Stimulated activated CD8-positive, alpha-beta memory T cell treated with anti-CD3 and anti-CD28 coated beads, Interleukin-15, amount 100 ng/mL, for 48 hours (primary cell): ENCODE measurements around the gene BEST2.
A peak's percentile ranks its signal among the peaks of the same experiment; 100 is the strongest.
"Not testable (repeated sequence)": the region's sequence is repeated elsewhere in the genome, so short reads cannot be mapped to it uniquely, and the experiment has no call there.

Source experiments
- DNase-seq, 2 donors: peaks; one replicate each; pipeline ENCODE4 v3.0.0-alpha.2; 2020; ENCODE audit warnings: low read depth in 2 of 2

Gene BEST2

GRCh38 chr19:12751635-12752034 is at the start of gene BEST2:
BEST2 (plus strand) TSS chr19:12751791; CDS start chr19:12752593, 802 bp downstream.
- DNase-seq, result no peak

GRCh38 chr19:12703046-12703445 is 48.5 kb upstream of the BEST2 start:
- no peak for DNase-seq

- no peak for DNase-seq
Observed at GRCh38 chr19:12705169-12705568, 46.4 kb upstream of the BEST2 start.

GRCh38 chr19:12705654-12706331 is 45.8 kb upstream of the BEST2 start:
- DNase-seq, result no peak

- DNase-seq, result no peak
Observed at GRCh38 chr19:12706332-12706718, 45.3 kb upstream of the BEST2 start.

GRCh38 chr19:12708641-12709040 is 43.0 kb upstream of the BEST2 start:
- DNase-seq, result no peak

GRCh38 chr19:12711187-12711586 is 40.4 kb upstream of the BEST2 start:
- DNase-seq, result no peak

- DNase-seq, result not testable (repeated sequence)
Observed at GRCh38 chr19:12712077-12712476, 39.5 kb upstream of the BEST2 start.

GRCh38 chr19:12713304-12713703 is 38.3 kb upstream of the BEST2 start:
- not testable (repeated sequence) for DNase-seq

GRCh38 chr19:12715102-12715501 is 36.5 kb upstream of the BEST2 start:
- DNase-seq, result no peak

- DNase-seq, result no peak
Observed at GRCh38 chr19:12715929-12716328, 35.7 kb upstream of the BEST2 start.

- no peak for DNase-seq
Observed at GRCh38 chr19:12720296-12720695, 31.3 kb upstream of the BEST2 start.

- DNase-seq, result no peak
Observed at GRCh38 chr19:12720851-12721655, 30.5 kb upstream of the BEST2 start.

GRCh38 chr19:12721656-12722565 is 29.7 kb upstream of the BEST2 start:
- no peak for DNase-seq

- peak; percentile 92 for DNase-seq
Observed at GRCh38 chr19:12722566-12723380, 28.8 kb upstream of the BEST2 start.

- DNase-seq, result no peak
Observed at GRCh38 chr19:12723381-12723640, 28.3 kb upstream of the BEST2 start.

GRCh38 chr19:12723641-12724426 is 27.8 kb upstream of the BEST2 start, which contains the start of gene TNPO2:
TNPO2 (minus strand) TSS chr19:12723932; CDS start chr19:12720977, 2,955 bp downstream.
- peak; percentile 56 to 65 for DNase-seq

GRCh38 chr19:12725612-12726011 is 26.0 kb upstream of the BEST2 start:
- not testable (repeated sequence) for DNase-seq

- no peak for DNase-seq
Observed at GRCh38 chr19:12726988-12727316, 24.6 kb upstream of the BEST2 start.

- no peak for DNase-seq
Observed at GRCh38 chr19:12727745-12728433, 23.7 kb upstream of the BEST2 start.
